HG03175 (cell line): Measurements from ENCODE around the gene AP3D1.
"Not testable (repeated sequence)": the region's sequence is repeated elsewhere in the genome, so short reads cannot be mapped to it uniquely, and the experiment has no call there.

Experiments
- ATAC-seq: cut with Tn5 transposase; IDR thresholded peaks from one replicate; pipeline ENCODE4 v1.9.1; 2021; ENCODE audit warnings: mild to moderate bottlenecking, moderate library complexity; ENCODE audit not compliant: unreplicated experiment

The AP3D1 gene

DNA sequence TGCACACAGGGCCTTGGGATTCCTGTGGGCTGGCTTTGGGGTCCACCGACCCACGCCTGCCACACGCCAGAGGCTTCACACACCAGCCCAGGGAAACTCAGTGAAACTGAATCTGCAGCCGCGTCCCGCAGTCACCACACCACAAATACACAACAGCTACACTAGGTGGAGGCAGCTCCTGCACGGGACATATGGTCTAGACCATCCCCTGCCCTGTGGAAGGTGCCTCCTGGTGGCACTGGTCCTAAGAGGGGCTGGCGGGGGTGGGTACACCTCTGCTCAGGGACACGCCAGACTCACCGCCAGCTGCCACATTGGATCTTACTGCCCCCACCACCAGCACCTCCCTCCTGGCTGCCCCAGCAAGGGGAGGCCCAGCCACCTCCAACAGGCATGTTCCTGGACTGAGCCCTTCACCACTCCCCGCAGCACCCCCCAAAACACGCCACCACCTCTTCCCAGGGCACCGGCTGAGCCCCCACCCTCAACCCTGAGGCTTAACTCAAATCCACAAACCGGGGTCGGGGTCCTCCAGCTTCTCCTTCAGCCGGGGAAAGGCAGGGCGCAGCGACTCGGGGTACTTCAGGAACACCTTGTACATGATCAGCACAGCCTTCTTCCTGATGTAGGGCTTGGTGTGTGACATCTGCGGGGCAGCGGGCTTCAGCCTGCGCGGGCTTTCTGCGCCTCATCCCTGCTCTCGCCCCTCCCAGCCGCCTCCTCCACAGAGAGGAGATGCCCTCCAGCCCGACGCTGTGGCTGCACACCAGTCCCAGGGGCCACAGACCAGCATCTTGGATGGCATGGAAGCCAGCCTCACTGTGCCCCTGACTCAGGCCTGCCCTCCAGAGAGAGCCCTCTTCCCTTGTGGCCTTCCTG, 21.2 kb downstream of the AP3D1 start:
- ATAC-seq = no peak

DNA sequence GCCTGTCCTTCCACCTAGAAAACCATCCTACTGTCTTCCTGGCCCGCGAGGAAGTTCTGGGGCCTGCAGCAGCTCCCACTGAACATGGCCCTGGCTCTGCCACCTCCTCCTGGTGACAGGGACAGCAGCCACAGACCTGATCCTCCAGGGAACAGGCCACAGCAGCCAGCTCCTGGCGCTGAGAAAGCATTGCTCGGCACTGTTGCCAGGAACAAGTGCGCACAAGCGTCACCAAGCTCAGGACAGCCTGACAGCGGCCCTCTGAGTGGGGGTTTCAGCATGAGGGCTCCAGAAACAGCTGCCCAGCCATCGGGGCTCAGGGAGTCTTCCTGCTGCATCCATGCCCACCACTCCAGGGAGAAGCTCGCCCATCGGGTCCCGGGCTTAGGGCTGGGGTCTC, 21.9 kb downstream of the AP3D1 start:
- ATAC-seq = no peak

DNA sequence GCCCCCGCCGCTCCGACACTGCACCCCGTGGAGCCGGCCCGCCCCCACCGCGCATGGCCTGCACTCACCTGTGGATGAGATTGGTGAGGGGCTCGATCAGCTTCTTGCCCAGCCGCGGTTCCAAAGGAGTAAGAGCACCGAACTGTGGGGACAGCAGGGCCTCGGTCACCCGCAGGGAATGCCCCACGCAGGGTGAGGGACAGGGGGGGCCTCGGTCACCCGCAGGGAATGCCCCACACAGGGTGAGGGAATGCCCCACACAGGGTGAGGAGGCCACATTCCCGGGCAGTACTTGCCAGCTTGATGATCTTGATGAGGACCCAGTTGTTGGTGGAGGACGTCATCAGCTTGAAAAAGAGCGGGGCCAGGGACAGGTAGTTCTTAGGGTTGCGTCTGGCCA, 22.3 kb downstream of the AP3D1 start:
- ATAC-seq = no peak

DNA sequence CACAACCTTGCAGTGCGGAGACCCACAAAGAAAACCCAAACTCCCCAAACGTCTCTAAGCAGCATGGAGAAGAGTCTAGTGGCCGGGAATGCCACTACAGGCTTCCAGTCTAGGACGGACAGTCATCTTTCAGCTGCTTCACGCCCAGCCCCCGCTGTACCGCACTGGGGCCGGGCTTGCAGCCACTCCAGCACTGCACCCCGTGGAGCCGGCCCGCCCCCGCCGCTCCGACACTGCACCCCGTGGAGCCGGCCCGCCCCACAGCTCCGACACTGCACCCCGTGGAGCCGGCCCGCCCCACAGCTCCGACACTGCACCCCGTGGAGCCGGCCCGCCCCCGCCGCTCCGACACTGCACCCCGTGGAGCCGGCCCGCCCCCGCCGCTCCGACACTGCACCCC, 23.1 kb downstream of the AP3D1 start:
- not testable (repeated sequence) for ATAC-seq

DNA sequence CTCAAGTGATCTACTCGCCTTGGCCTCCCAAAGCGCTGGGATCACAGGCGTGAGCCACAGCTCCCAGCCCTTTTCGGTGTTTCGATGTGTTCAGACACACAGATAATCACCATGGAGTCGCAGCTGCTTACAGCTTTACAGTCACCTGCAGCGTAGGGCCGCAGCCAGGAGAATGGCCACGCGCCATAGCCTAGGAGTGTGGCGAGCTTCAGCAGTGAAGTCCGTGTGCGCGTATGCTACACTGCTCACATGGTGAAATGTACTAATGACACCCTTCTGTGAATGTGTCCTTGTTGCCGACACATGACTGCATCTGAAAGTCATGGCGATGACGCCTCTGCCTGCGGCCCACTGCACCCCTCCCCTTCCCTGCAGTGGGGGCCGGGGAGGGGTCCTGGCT, 23.6 kb downstream of the AP3D1 start:
- ATAC-seq = no peak

DNA sequence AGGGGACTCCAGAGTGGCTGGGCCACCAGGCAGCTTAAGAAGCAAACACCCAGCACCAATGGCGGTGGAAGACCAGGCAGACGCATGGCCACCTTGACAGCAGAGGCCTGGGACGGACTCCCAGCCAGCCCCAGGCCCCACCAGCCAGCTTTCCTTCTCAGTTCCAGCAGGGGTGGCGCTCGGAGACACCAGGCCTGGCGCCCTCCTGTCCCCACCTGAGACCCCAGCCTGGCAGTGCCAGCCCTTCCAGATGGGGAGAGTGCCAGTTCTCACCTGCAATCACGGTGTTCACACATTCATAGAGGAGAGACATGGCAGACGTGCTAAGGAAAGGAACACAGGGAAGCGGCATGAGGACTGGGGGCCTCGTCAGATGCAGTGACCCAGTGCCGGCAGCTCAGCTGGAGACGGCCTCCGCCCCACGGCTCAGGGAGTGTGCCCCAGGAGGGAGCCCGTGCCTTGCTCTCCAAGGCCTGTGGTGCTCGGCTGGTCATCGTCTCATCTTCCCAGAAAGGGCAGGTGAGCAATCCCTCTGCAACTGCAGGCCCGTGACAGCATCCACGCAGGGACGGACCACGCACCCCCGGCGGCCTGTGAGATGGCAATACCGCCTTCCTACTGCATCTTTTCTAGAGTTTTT, 24.4 kb downstream of the AP3D1 start:
- ATAC-seq = no peak

DNA sequence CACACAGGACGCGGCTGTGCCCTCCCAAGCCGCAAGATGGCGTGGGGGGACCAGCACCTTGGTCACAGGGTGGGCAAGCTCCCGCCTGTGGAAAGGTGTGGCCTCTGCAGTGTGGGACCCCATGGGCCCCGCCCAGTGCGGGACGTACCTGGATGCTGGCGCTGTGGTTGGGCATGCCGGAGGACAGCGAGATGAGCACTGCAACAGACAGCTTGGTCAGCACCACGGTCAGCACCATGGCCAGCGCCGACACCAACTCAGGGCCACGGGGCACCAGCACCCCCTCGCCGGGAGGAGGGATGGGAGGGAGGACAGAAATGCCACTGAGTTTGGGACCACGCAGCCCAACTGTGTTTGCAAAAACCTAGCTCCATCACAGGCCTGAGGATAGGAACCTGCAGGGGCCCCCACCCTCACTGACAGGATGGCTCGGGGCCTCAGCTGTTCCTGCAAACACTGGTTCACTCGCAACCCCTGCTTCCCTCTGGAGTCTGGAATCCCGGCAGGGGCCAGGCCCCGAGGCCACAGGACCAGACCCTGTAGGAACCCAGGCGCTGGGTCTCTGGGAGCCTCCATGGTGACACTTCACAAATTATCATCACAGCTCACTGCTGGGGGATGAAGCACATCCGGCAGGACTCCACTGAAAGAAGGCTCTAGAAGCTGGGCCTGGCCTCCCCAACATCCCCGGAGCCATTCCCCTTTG, 27.5 kb downstream of the AP3D1 start:
- ATAC-seq = no peak

DNA sequence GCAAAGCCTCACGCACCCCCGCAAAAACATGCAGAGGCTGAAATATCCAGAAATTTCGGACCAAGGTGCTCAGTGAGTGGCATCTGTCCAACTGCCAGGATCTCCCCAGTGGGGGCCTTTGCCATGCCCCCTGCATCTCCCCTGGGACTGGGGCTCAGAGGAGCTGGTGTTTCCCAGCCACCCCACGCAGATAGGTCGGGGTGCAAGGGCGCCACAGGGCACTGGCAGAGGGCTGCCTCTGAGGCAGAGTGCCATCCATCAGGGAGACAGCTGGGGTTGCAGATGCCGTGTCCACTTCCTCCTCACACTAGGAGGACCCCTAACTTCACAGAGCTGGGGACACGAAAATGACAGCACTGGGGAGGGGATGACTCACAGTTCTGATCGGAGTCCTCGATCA, 28.4 kb downstream of the AP3D1 start:
- no peak for ATAC-seq

DNA sequence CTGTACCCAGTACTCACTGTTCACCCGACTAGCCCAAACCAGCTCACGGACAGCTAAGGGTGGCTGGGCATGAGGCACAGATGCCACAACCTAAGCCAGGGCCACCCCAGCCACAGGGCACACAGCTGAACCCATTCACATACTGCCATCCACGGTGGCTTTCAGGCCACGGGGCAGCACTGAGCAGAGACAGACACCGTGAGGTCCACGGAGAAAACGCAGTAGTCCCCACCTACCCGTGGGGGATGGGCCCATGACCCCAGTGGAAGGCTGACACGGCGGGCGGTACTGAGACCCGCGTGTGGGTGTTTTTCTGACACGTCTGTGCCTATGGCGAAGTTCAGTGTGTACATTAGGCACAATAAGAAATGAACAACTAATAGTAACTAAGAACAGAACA, 29.1 kb downstream of the AP3D1 start:
- no peak for ATAC-seq

DNA sequence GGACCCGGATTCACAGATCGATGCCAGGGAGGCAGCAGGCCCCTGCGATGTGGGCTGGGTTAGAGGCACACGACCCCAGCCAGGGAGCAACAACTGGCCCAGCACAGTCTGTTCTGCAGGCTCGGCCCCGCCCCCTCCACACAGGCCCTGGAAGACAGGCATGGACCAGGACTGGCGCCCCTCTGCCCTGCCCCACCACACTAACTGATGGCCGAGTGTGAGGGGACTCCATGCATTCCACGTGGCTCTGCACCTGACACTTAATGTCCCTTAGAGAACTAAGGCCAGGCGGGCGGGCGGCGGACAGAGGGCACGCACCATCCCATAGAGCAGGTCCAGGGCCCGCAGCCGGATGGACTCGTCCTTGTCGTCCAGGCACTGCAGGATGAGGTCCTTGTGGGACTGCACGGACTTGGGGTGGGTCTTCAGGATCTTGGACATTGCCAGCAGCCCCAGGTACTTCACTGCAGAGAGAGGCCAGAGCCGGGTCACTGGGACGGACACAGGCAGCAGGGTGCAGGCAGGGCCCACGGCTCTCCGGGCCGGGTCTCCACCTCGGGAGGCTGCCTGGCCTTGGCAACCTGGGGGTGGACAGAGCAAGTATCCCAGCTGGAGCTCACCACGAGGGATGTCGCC, 29.8 kb downstream of the AP3D1 start:
- no peak for ATAC-seq

DNA sequence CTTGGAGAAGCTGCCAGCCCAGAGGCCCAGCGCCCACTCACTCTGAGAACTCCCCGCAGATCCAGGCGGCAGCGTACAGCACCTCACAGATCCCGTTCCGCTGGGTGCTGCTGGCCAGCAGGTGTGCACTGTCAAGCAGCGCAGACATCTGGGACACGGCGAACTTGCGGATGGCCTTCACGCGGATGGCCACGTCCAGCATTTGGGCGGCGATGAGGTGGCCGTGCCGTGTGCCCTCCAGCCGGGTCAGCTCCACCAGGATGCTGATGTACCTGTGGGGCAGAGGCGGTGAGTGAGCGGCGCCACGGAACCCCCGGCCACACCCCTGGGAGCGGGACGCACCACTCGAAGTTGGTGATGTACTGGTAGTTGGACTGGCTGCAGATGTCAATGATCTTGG, 30.5 kb downstream of the AP3D1 start:
- ATAC-seq = no peak

DNA sequence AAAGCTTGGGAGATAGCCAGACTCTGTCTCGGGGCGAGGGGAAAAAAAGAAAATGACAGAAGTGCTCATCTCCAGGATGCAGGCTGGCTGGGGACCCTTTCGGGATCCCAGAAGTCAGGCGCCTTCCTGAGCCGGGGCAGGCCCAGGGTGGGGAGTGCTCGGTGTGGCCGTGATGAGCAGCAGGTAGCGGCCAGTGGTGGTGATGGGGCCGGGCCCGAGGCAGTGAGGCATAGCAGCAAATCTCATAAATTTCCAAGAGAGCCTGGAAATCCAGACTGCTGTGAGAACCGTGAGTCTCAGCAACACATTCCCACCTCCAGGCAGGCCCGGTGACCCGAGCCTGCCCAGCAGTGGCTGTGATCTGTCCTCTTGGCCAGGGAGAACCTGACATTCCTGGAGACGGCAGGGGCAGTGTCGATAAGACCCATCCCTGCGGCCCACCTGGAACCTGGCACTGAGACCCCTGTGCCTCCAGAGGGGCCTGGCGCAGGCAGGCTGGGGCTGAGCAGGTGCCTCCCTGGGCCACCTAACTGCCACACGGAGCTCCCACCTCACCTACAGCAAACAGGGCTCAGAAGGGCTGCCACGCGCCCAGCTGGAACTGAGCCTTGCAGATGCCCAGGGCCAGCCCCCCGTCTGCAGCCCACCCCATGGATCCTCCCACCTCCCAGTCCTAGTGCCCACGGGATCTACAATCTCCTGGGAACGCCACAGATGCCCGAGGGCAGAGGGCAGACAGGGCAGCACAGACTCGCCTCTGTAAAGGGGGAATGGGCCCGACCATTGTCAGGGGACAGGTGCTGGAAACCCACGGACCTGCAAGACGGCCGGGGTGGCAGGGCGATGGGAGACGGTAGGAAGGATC, 31.2 kb downstream of the AP3D1 start:
- ATAC-seq = no peak

DNA sequence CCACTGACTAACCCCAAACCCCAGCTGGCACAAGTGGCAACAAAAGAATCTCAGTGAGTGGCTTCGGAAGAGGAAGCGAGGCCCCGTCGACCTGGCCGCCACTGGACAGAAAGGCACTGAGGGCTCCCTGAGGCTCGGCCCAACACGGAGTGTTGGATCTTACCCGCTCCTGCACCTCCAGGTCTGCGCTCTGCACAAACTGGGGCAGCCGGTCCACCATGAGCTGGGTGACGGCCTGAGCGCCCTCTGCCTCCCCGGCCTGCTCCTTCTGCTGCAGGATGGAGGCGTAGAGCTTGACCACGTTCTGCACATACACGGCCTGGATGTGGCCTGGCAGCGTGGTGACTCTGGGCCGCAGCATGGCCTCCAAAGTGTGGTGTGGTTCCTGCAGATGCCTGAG, 32.9 kb downstream of the AP3D1 start:
- ATAC-seq = no peak

DNA sequence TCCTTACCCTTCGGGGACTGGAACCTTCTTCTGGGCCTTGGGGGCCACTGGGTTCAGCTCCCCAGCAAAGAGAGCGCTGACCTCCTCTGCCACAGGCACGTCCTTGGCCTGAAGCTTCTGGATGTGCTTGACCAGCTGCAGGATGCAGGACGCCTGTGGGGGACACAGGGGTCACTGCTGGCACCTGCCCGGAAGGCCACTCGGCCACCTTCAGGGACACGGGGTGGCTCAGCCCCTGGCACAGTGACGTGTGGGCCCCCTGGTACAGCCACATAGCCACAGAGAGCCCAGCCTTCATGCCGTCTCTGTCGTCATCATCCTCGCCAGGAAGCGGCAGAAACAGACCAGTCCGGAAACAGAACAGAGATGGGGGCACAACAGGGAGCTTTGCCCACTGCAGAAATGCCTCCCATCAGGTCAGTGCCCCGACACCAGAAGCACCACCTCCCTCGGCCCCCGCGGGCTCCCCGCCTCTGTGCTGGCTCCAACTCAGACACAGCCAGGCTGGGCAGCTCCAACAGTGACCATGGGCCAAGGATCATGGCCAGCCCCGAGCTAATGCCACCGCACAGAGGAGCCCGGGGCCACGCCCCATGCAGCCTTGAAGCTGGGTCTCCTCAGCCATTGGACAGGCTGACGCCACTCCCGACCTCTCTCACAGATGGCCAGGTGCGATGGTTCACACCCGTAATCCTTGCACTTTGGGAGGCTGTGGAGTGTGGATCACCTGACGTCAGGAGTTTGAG, 34.0 kb downstream of the AP3D1 start:
- ATAC-seq = no peak

DNA sequence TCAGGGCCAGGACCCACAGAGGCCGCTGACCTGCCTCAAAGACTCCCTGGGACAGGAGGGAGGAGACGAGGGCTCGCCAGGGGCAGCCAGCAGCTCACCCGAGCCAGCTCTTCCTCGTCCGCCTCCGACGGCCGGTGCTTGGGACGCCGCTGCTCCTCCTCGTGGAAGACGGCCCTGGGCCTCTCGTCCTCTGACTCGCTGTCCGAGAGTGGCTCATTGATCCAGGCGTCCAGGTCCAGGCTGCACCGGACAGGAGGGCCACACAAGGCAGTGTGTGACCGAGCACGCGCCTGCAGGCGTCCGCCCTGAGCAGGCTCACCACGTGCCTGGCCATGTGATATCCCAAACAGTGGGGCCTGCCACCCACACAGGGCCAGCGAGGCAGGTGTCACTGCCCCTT, 34.9 kb downstream of the AP3D1 start:
- ATAC-seq = no peak

DNA sequence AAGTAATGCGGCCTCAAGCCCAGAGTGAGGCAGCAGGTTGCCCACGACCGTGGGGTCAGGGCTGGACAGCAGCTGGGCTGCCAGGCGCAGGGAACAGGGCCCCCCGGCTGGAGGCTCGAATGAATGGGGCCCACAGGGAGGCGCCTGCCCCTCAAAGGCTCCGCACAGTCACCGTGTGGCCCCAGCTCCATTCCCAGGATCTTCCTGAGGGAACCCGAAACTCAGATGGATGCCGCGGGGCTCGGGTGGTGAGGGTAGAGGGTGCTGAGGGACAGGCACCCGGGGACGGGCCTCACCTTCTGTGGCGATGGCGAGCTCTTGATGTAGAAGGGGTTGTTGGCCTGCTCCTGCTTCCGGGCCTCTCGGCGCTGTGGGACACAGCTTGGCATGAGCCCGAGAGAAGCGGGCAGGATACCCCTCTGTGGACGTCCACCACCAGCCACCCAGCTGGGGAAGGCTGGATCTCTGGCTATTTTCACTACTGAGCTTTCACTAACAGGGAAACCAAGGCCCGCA, 35.4 kb downstream of the AP3D1 start:
- ATAC-seq = no peak

DNA sequence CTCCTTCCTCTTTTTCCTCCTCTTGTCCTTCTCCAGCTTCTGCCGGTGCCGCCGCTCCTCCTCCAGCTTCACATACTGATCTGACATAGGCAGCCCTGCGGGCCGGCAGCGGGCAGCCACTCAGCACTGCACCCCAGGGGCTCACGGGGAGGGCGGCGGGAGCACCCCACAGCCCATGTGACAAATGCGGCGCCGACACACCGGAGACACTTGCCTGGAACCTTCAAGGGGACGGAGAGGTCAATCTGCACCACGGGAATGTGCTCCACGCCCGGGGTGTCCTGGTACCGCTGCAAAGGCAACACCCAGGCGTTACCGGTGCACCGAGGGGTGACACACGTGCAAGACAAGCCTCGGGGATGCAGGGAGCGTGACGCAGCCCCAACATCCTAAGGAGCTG, 36.0 kb downstream of the AP3D1 start:
- no peak for ATAC-seq

DNA sequence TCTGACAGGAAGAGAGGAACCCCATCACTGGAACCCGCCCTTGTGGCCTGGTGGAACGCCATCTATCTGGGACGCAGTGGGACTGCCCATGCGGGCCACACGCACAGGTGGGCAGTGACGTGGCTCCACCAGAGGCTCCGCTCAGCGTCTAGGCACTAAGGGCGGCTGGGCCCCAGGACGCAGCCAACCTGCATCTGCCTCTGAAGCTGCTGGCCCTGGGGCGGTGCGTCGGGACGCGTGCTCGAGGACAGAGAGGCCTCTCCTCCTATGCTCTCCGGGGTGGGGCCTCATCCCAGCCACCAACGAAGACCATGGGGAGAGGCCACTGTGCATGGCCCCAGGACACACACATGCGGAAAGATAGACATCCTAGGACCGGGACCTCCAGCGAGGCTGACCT, 36.5 kb downstream of the AP3D1 start:
- no peak for ATAC-seq

DNA sequence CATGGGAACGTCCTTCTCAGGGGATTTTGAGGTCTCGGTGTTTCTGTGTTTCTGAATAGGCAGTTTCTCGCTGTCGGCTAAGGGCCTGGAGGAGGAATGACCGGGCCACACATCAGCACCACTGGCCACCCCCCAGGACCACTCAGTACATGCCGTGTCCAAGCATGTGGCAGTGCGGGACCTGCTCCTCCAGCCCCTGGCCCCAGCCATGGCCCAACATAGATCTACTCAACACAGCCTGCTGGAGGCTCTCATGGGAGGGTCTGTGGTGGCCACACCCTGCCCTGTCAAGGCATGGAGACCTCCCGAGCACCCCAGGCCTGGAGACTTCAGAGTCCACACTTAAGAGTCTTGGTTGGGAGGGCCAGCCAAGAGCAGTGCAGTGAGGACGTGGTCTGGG, 37.1 kb downstream of the AP3D1 start:
- no peak for ATAC-seq
